Caco-2 (cell line): ENCODE measurements around the gene ARHGAP19. TPM values are rescaled to one million over a fixed set of nuclear protein-coding genes. Genes with fewer than 3 reads are reported as not detected.

Experiments used
- BruUV-seq: library from RNA; stranded (reverse); fragments of 400-500 nt; replicated peaks from 2 replicates; lab custom pipeline; 2021; lab: Mats Ljungman, UMichigan
- CTCF ChIA-PET: fragments of 300-600 bp; sonication (Branson Sonifier 250); formaldehyde crosslinking; loops from one replicate; lab custom pipeline; 2022; ENCODE audit warnings: antibody characterized with exemption; lab: Charles Lee
- POLR2A ChIA-PET: fragments of 300-600 bp; sonication (Branson Sonifier 250); formaldehyde crosslinking; loops from one replicate; lab custom pipeline; 2022; ENCODE audit warnings: antibody characterized with exemption; lab: Charles Lee
- DNase-seq, 2 experiments: peaks; one replicate each; pipeline versions ENCODE4 v3.0.0 to v3.0.0-alpha.2; 2020 to 2022
- H3K27me3 ChIP-seq: replicated peaks from 2 replicates; pipeline ENCODE4 v1.6.0; 2011; ENCODE audit warnings: low read length; ENCODE audit not compliant: control insufficient read depth, insufficient read depth
- H3K36me3 ChIP-seq: 2 replicates; pipeline ENCODE4 v1.5.1; 2011; ENCODE audit warnings: low read length; ENCODE audit not compliant: control insufficient read depth, insufficient read depth
- H3K4me1 ChIP-seq: fragments of 250-450 bp; sonication (Bioruptor Pico); 2 replicates; pipeline ENCODE4 v1.5.1; 2020; ENCODE audit warnings: mild to moderate bottlenecking
- H3K4me3 ChIP-seq: 2 replicates; pipeline ENCODE4 v1.5.1; 2011; ENCODE audit warnings: low read depth, mild to moderate bottlenecking, control low read depth, low read length
- H3K9me3 ChIP-seq: fragments of 250-450 bp; sonication (Bioruptor Pico); 2 replicates; pipeline ENCODE4 v1.5.1; 2020; ENCODE audit warnings: mild to moderate bottlenecking, moderate library complexity
- H3K27ac Mint-ChIP-seq: one replicate; pipeline ENCODE4 v1.8.0; 2022; ENCODE audit warnings: mixed read lengths; ENCODE audit not compliant: unreplicated experiment
- H3K27me3 Mint-ChIP-seq: one replicate; pipeline ENCODE4 v1.8.0; 2022; ENCODE audit warnings: mixed read lengths; ENCODE audit not compliant: insufficient read depth, unreplicated experiment
- H3K36me3 Mint-ChIP-seq: one replicate; pipeline ENCODE4 v1.8.0; 2022; ENCODE audit warnings: mild to moderate bottlenecking, mixed read lengths; ENCODE audit not compliant: insufficient read depth, unreplicated experiment
- H3K4me1 Mint-ChIP-seq: one replicate; pipeline ENCODE4 v1.8.0; 2022; ENCODE audit warnings: low read depth, mixed read lengths; ENCODE audit not compliant: unreplicated experiment
- H3K4me3 Mint-ChIP-seq: one replicate; pipeline ENCODE4 v1.8.0; 2022; ENCODE audit warnings: mild to moderate bottlenecking, moderate library complexity, mixed read lengths; ENCODE audit not compliant: unreplicated experiment
- H3K9me3 Mint-ChIP-seq: one replicate; pipeline ENCODE4 v1.8.0; 2022; ENCODE audit warnings: mixed read lengths; ENCODE audit not compliant: unreplicated experiment
- CTCF ChIP-seq, 2 experiments: fragments of 200-600 bp in 1 of 2; IDR thresholded peaks; 1 replicate in 1 of 2; 2 replicates in 1 of 2; pipeline versions ENCODE4 v1.5.1 to v1.8.0; 2011 to 2022; ENCODE audit warnings: antibody characterized with exemption in 1 of 2, control low read depth in 1 of 2, inconsistent platforms in 1 of 2, low read depth in 1 of 2, low read length in 1 of 2, mild to moderate bottlenecking in 1 of 2, moderate library complexity in 1 of 2; ENCODE audit not compliant: insufficient read depth in 1 of 2, severe bottlenecking in 1 of 2, unreplicated experiment in 1 of 2
- intact Hi-C: fragments of 100-400 bp; cut with micrococcal nuclease; formaldehyde crosslinking; loops from one replicate; pipeline ENCODE4 v1.10.0; 2022; ENCODE audit not compliant: unreplicated experiment
- total RNA-seq: library from RNA; stranded (reverse); gene quantifications from 2 replicates; pipeline ENCODE4 v1.2.3, GENCODE V29; 2022

The ARHGAP19 gene
- total RNA-seq, 1 experiment from 2014 or later = 13.9 TPM

GRCh38 chr10:97174276-97174775 is 118.1 kb downstream of the ARHGAP19 start:
- intact Hi-C loops = no loop called here
- Mint-ChIP-seq H3K27ac (no peak overlapping the region), H3K27me3 (peaks cover 9% of the 10 kb centered on the region), H3K9me3 (no peaks in the 10 kb centered on the region), H3K4me1 (no peaks in the 10 kb centered on the region), H3K36me3 (no peaks in the 10 kb centered on the region), H3K4me3 (no peak overlapping the region)
- no peaks in the 10 kb centered on the region for H3K9me3 ChIP-seq
- H3K27me3 ChIP-seq = no peaks in the 10 kb centered on the region; the same call in 1 of the 2 replicates
- no peaks in the 10 kb centered on the region for H3K36me3 ChIP-seq
- ChIA-PET POLR2A (no interaction called here), CTCF (no interaction called here)
- no peaks in the 10 kb centered on the region; the same call in 1 of the 2 replicates for H3K4me1 ChIP-seq
- BruUV-seq = no TSS peak
- TF ChIP-seq CTCF (IDR thresholded peaks at IDR 0.05; ENCODE audit: insufficient read depth in 1 of 2, low read depth in 1 of 2, low read length in 1 of 2, severe bottlenecking in 1 of 2, unreplicated experiment in 1 of 2) = no peak
- no peak overlapping the region for H3K4me3 ChIP-seq
- no peak for DNase-seq

GRCh38 chr10:97173036-97173435 is 119.4 kb downstream of the ARHGAP19 start:
- H3K9me3 Mint-ChIP-seq = no peaks in the 10 kb centered on the region
- no peak overlapping the region for H3K4me3 Mint-ChIP-seq
- intact Hi-C loops = no loop called here
- ChIA-PET POLR2A (no interaction called here), CTCF (no interaction called here)
- peaks cover 5% of the 10 kb centered on the region for H3K27me3 Mint-ChIP-seq
- no peaks in the 10 kb centered on the region for H3K4me1 Mint-ChIP-seq
- no peaks in the 10 kb centered on the region for H3K36me3 ChIP-seq
- H3K36me3 Mint-ChIP-seq = no peaks in the 10 kb centered on the region
- no peak overlapping the region for H3K27ac Mint-ChIP-seq
- H3K27me3 ChIP-seq = no peaks in the 10 kb centered on the region; the same call in 1 of the 2 replicates
- TF ChIP-seq CTCF (IDR thresholded peaks at IDR 0.05; ENCODE audit: insufficient read depth in 1 of 2, low read depth in 1 of 2, low read length in 1 of 2, severe bottlenecking in 1 of 2, unreplicated experiment in 1 of 2) = no peak
- no peak overlapping the region for H3K4me3 ChIP-seq
- no peaks in the 10 kb centered on the region for H3K9me3 ChIP-seq
- BruUV-seq = no TSS peak
- H3K4me1 ChIP-seq = no peaks in the 10 kb centered on the region; the same call in 1 of the 2 replicates
- DNase-seq = no peak

Other genes starting within 250 kb of the ARHGAP19 start
- 0.41 and 0.42 TPM in 2 replicates for gene SLIT1, start 106.7 kb downstream of the ARHGAP19 start, total RNA-seq
- gene FRAT1, start 26.6 kb upstream of the ARHGAP19 start, total RNA-seq = 2.3 and 2.9 TPM in 2 replicates
- gene FRAT2, start 42.1 kb upstream of the ARHGAP19 start, total RNA-seq = 16.6 and 18.8 TPM in 2 replicates
- 69.3 and 70.5 TPM in 2 replicates for gene RRP12, start 108.7 kb upstream of the ARHGAP19 start, total RNA-seq
- gene PGAM1, start 133.6 kb upstream of the ARHGAP19 start, total RNA-seq = 412 and 462 TPM in 2 replicates
- gene EXOSC1, start 153.4 kb upstream of the ARHGAP19 start, total RNA-seq = 77.5 and 84.7 TPM in 2 replicates
- gene ZDHHC16, start 153.5 kb upstream of the ARHGAP19 start, total RNA-seq = 43.5 and 48.3 TPM in 2 replicates
- gene MMS19, start 205.8 kb upstream of the ARHGAP19 start, total RNA-seq = 105 and 112 TPM in 2 replicates
- 11.4 and 11.7 TPM in 2 replicates for gene UBTD1, start 206.3 kb upstream of the ARHGAP19 start, total RNA-seq